HEK293T (cell line): ENCODE results near the gene UBR1.

Experiments used
- FOXA1 ChIP-seq: fragments of 450-650 bp; IDR thresholded peaks from 2 replicates; pipeline ENCODE4 v1.6.1; 2016; ENCODE audit warnings: mild to moderate bottlenecking
- FOXM1 ChIP-seq: fragments of 450-650 bp; IDR thresholded peaks from 2 replicates; pipeline ENCODE4 v1.6.1; 2017; ENCODE audit warnings: mild to moderate bottlenecking, borderline replicate concordance

DNA sequence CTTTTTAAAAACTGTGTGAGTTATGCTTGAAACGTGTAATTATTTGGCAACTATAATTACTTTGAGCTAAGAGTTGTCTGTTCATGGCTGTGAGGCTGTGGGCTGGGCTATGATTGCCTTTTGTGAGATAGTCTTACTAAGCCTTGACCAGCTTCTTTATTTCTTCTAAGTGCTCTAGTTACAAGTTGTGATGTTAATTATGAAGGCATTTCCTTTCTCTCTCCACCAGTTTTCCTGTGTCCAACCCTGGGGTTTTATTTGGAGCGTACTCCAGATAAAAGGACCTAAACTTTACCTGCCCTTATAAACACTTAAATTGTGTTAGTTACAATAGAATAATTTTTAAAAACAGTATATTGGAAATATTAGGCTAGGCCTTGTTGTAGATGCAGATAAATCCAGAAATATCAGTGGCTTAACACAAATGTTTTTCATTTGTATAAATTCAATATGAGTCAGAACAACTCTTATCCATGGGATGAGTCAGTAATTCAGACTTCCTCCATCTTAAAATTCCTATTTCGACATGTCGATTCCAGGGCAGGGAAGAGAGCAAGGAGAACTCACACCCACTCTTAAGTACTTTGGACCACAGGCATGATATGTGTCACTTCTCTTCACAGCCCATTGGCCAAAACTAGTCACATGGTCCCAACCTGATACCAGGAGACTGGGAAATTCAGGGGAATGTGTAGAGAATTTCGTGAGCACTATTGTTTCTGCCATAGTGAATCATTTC lies 44.5 kb upstream of the UBR1 start:
- TF ChIP-seq FOXM1, result no peak
- TF ChIP-seq FOXA1, result no peak
